ENCODE data around the gene SLC16A6. TPM values are rescaled to one million over a fixed set of nuclear protein-coding genes. Genes with fewer than 3 reads are reported as not detected.
"Not testable (repeated sequence)": the region's sequence is repeated elsewhere in the genome, so short reads cannot be mapped to it uniquely, and the experiment has no call there.

Gene SLC16A6
- total and polyA plus RNA-seq, 2 donors = 0.41 to 0.74 TPM

DNA sequence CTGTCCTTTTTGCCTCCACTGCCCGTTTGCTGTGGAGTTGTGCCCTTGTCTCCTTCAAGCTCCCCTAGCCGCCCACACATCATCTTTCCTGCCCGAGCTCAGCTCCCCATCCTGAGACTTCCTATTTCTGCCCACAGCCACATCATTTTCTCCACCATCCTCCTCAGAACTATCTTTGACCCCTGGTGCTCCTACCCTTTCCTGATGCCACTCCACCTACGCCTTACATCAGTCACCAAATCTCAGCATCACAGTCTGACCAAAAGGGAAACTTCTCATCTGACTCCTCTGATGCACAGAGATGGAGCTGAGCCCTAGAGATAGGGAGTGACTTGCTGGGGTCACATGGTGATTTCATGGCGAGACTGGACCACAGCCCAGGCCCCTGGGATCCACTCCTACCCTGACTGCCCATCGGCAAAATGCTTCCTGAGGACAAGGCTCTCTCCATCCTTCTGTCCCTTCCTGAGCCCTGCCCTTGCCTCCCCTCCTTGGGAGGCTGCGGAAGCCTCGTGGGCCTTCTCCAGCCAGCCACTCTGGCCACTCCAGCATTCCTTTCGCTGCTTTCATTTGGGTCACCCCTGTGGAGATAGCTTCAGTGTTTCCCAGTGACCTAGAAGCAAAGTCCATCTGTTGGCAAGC lies 62.8 kb downstream of the SLC16A6 start:
- WGBS = 80% methylated on average over 9 of the region's 9 CpGs
- H3K36me3 ChIP-seq (ENCODE audit: insufficient read depth); H3K4me1 ChIP-seq (ENCODE audit: insufficient read depth); H3K27ac ChIP-seq (ENCODE audit: low read depth); DNase-seq (ENCODE audit: extremely low spot score); H3K4me3 ChIP-seq (ENCODE audit: low read depth, low read length): not testable (repeated sequence)

DNA sequence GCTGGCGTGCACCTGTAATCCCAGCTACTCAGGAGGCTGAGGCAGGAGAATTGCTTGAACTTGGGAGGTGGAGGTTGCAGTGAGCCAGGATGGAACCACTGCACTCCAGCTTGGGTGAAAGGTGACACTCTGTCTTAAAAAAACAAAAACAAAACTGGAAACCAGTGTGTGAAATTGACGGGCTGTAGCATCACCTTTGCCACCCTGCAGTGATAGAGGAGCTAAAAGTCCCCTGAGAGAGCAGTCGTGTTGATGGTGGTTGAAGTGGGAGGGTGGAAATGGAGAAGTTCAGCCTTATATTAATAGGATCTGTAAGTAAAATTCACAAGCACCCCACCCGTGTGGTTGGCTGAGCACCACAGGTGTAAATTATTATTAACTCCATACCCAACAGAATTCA lies 65.9 kb downstream of the SLC16A6 start:
- not testable (repeated sequence) for H3K4me1 ChIP-seq (ENCODE audit: insufficient read depth); H3K36me3 ChIP-seq (ENCODE audit: insufficient read depth); H3K4me3 ChIP-seq (ENCODE audit: low read depth, low read length); H3K27ac ChIP-seq (ENCODE audit: low read depth); DNase-seq (ENCODE audit: extremely low spot score)
- 89% methylated on average over 4 of the region's 4 CpGs for WGBS

DNA sequence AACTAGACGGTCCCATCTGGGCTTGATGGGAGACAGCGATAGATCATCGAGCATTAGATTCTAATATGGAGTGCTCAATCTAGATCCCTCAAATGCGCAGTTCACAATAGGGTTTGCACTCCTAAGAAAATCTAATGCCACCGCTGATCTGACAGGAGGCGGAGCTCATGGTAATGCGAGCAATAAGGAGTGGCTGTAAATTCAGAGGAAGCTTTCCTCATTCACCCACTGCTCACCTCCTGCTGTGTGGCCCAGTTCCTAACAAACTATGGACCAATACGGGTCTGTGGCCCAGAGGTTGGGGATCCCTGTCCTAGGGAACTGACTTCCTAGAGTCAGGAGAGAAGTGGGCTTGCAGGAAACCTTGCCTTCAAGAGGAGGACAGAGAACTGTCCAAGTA lies 68.3 kb downstream of the SLC16A6 start:
- WGBS = 78% methylated on average over 8 of the region's 8 CpGs
- H3K36me3 ChIP-seq (ENCODE audit: insufficient read depth) = no peaks in the 10 kb centered on the region
- H3K4me1 ChIP-seq (ENCODE audit: insufficient read depth) = no peaks in the 10 kb centered on the region
- H3K4me3 ChIP-seq (ENCODE audit: low read depth, low read length) = no peak overlapping the region
- DNase-seq (ENCODE audit: extremely low spot score) = no peak
- H3K27ac ChIP-seq (ENCODE audit: low read depth) = no peak overlapping the region

DNA sequence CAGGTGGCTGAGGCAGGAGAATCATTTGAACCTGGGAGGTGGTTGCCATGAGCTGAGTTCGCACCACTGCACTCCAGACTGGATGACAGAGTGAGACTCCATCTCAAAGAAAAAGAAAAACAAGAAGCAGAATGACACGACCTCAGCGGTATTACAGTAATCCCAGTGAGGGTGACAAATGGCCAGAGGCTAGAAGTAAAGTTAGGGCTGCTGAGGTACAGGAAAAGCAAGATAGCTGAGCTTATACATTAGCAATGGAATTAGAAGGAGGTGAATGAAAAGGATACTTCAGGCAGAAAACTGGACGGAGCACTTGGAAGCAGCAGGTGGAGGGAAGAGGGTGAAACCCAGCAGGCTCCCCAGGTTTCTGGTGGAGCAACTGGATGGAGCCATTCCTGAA lies 69.1 kb downstream of the SLC16A6 start:
- Histone ChIP-seq H3K4me1 (ENCODE audit: insufficient read depth) (no peaks in the 10 kb centered on the region), H3K27ac (ENCODE audit: low read depth) (no peak overlapping the region), H3K36me3 (ENCODE audit: insufficient read depth) (no peaks in the 10 kb centered on the region), H3K4me3 (ENCODE audit: low read depth, low read length) (no peak overlapping the region)
- no peak for DNase-seq (ENCODE audit: extremely low spot score)
- WGBS = 90% methylated on average over 4 of the region's 4 CpGs

DNA sequence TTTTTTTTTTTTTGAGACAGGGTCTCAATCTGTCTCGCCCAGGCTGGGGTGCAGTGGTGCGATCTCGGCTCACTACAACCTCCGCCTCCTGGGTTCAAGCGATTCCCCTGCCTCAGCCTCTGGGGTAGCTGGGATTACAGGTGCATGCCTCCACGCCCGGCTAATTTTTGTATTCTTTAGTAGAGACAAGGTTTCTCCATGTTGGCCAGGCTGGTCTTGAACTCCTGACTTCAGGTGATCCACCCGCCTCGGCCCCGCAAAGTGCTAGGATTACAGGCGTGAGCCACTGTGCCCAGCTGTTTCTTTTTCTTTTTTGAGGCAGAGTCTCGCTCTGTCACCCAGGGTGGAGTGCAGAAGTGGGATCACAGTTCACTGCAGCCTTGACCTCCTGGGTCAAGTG lies 70.1 kb downstream of the SLC16A6 start:
- not testable (repeated sequence) for H3K4me3 ChIP-seq (ENCODE audit: low read depth, low read length); H3K27ac ChIP-seq (ENCODE audit: low read depth); H3K4me1 ChIP-seq (ENCODE audit: insufficient read depth); H3K36me3 ChIP-seq (ENCODE audit: insufficient read depth); DNase-seq (ENCODE audit: extremely low spot score)
- WGBS = 97% methylated on average over 12 of the region's 12 CpGs

GRCh38 chr17:68220186-68220585 lies 70.7 kb downstream of the SLC16A6 start:
- not testable (repeated sequence) for H3K36me3 ChIP-seq (ENCODE audit: insufficient read depth); H3K4me3 ChIP-seq (ENCODE audit: low read depth, low read length); H3K27ac ChIP-seq (ENCODE audit: low read depth); DNase-seq (ENCODE audit: extremely low spot score); H3K4me1 ChIP-seq (ENCODE audit: insufficient read depth)
- 73% methylated on average over 1 of the region's 2 CpGs for WGBS

GRCh38 chr17:68219429-68219828 lies 71.5 kb downstream of the SLC16A6 start:
- not testable (repeated sequence) for H3K4me3 ChIP-seq (ENCODE audit: low read depth, low read length); H3K4me1 ChIP-seq (ENCODE audit: insufficient read depth); DNase-seq (ENCODE audit: extremely low spot score); H3K27ac ChIP-seq (ENCODE audit: low read depth); H3K36me3 ChIP-seq (ENCODE audit: insufficient read depth)
- WGBS = 96% methylated on average over 5 of the region's 5 CpGs

Other genes starting within 250 kb of the SLC16A6 start
- 45.8 TPM for gene AMZ2, start 43.1 kb downstream of the SLC16A6 start, total RNA-seq
- 54.1 TPM for gene AMZ2, start 43.1 kb downstream of the SLC16A6 start, polyA plus RNA-seq
- gene ARSG, start 368 bp upstream of the SLC16A6 start, total RNA-seq = 3.3 TPM
- 2.9 TPM for gene ARSG, start 368 bp upstream of the SLC16A6 start, polyA plus RNA-seq
- gene WIPI1, start 166.4 kb upstream of the SLC16A6 start, total RNA-seq = 61.1 TPM
- gene WIPI1, start 166.4 kb upstream of the SLC16A6 start, polyA plus RNA-seq = 35.4 TPM
- gene PRKAR1A, start 221.3 kb upstream of the SLC16A6 start, total RNA-seq = 326 TPM
- gene PRKAR1A, start 221.3 kb upstream of the SLC16A6 start, polyA plus RNA-seq = 183 TPM